Measurements from ENCODE around the gene DNMT3B. TPM values are rescaled to one million over a fixed set of nuclear protein-coding genes. Genes with fewer than 3 reads are reported as not detected.
A peak's percentile ranks its signal among the peaks of the same experiment; 100 is the strongest.

DNMT3B gene
- total and polyA plus RNA-seq, 9 of the 15 experiments (the other 6 are each of a cell fraction or from before 2014, with no cell fraction given) = 9.3 to 74.8 (median 49.1) TPM

DNA sequence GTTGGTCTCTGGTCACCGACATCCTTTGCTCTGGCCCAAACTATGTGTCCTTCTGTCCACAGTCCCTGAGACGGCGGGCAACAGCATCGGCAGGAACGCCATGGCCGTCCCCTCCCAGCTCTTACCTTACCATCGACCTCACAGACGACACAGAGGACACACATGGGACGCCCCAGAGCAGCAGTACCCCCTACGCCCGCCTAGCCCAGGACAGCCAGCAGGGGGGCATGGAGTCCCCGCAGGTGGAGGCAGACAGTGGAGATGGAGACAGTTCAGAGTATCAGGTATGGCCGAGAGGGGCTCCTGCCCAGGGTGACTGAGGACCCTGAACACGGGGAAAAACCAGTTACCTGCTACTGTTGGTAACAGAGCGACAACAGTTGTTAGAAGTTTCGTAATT is 25.0 kb downstream of the DNMT3B start:
- H3K9me3 ChIP-seq (replicated peaks; ENCODE audit: control insufficient read depth, insufficient read depth, low read depth, low read length) = no peaks in the 10 kb centered on the region
- ATAC-seq (no peak), DNase-seq (ENCODE audit: extremely low read depth in 1 of 4, low spot score in 3 of 4) (no peak), FAIRE-seq (no peak)
- ChIA-PET CTCF (ENCODE audit: low intra/inter-chr PET ratio) (no interaction called here), POLR2A (no interaction called here)
- in situ Hi-C loops (cut with MboI) = no loop called here
- H3K4me2 ChIP-seq (ENCODE audit: insufficient read depth, low read length) = no peak overlapping the region
- H3K9ac ChIP-seq (ENCODE audit: insufficient read depth in 1 of 2, low read depth in 2 of 2, low read length in 2 of 2) = no peak overlapping the region
- 87% methylated on average over 9 of the region's 16 CpGs for WGBS (ENCODE audit: insufficient coverage, low coverage, missing lambda C conversion rate)
- peaks cover 6% of the 10 kb centered on the region; the same call in 1 of the 3 replicates for H3K79me2 ChIP-seq (ENCODE audit: control insufficient read depth, insufficient read depth, low read length)
- H3K36me3 ChIP-seq (ENCODE audit: control insufficient read depth, insufficient read depth, low read length) = peaks cover 95% of the 10 kb centered on the region
- TF ChIP-seq HES1 (IDR thresholded peaks at IDR 0.05; ENCODE audit: low read depth) (no peak), POLR2G (IDR thresholded peaks at IDR 0.05; ENCODE audit: low read depth, low read length) (peak; percentile 41; the same call in 1 of the 2 replicates)
- no peaks in the 10 kb centered on the region for H3K4me1 ChIP-seq (replicated peaks in 1 of 2; ENCODE audit: control insufficient read depth in 2 of 2, insufficient read depth in 2 of 2, low read length in 2 of 2)
- H2AFZ ChIP-seq (ENCODE audit: low read depth, low read length) = no peak overlapping the region
- BruUV-seq (replicated peaks) = no TSS peak
- peaks cover 8% of the 10 kb centered on the region; the same call in 1 of the 2 replicates for H4K20me1 ChIP-seq (replicated peaks; ENCODE audit: control insufficient read depth, insufficient read depth, low read length)
- no peak overlapping the region for H3K27ac ChIP-seq (ENCODE audit: extremely low read depth, low read depth, low read length)
- no peak overlapping the region for H3K4me3 ChIP-seq
- H3K27me3 ChIP-seq (ENCODE audit: control insufficient read depth in 2 of 2, insufficient read depth in 2 of 2, low read length in 2 of 2) = no peaks in the 10 kb centered on the region
- intact Hi-C loops (cut with micrococcal nuclease) = no loop called here
- no peaks in the 10 kb centered on the region for H3K9me1 ChIP-seq (ENCODE audit: control insufficient read depth, insufficient read depth, low read length)

- Histone ChIP-seq H4K20me1 (replicated peaks; ENCODE audit: control insufficient read depth, insufficient read depth, low read length) (peaks cover 8% of the 10 kb centered on the region; the same call in 1 of the 2 replicates), H3K36me3 (ENCODE audit: control insufficient read depth, insufficient read depth, low read length) (peaks cover 97% of the 10 kb centered on the region), H3K4me3 (no peak overlapping the region), H3K4me2 (ENCODE audit: insufficient read depth, low read length) (no peak overlapping the region), H3K4me1 (replicated peaks in 1 of 2; ENCODE audit: control insufficient read depth in 2 of 2, insufficient read depth in 2 of 2, low read length in 2 of 2) (no peaks in the 10 kb centered on the region), H3K27me3 (ENCODE audit: control insufficient read depth in 2 of 2, insufficient read depth in 2 of 2, low read length in 2 of 2) (no peaks in the 10 kb centered on the region), H3K27ac (ENCODE audit: extremely low read depth, low read depth, low read length) (no peak overlapping the region), H2AFZ (ENCODE audit: low read depth, low read length) (no peak overlapping the region), H3K79me2 (ENCODE audit: control insufficient read depth, insufficient read depth, low read length) (peaks cover 6% of the 10 kb centered on the region; the same call in 1 of the 3 replicates), H3K9me3 (replicated peaks; ENCODE audit: control insufficient read depth, insufficient read depth, low read depth, low read length) (no peaks in the 10 kb centered on the region), H3K9ac (ENCODE audit: insufficient read depth in 1 of 2, low read depth in 2 of 2, low read length in 2 of 2) (no peak overlapping the region), H3K9me1 (ENCODE audit: control insufficient read depth, insufficient read depth, low read length) (no peaks in the 10 kb centered on the region)
- DNase-seq (ENCODE audit: extremely low read depth in 1 of 4, low spot score in 3 of 4) = peak; percentile 76 to 83 (median 80)
- 64% methylated on average over 6 of the region's 6 CpGs for WGBS (ENCODE audit: insufficient coverage, low coverage, missing lambda C conversion rate)
- in situ Hi-C loops (cut with MboI) (no loop called here), intact Hi-C loops (cut with micrococcal nuclease) (loop anchor here (1.0 to 10.0 kb wide), 2 partner anchors 104 to 305 kb away; no protein-coding TSS in a partner anchor)
- POLR2A ChIA-PET = interaction anchor here (0.7 to 1.3 kb wide), 5 partner anchors 14 to 169 kb away, joined by 3 to 4 read pairs (median 3); no protein-coding TSS in a partner anchor
- no TSS peak for BruUV-seq (replicated peaks)
- peak; percentile 82 for FAIRE-seq
- peak; percentile 97 for ATAC-seq
- CTCF ChIA-PET (ENCODE audit: low intra/inter-chr PET ratio) = interaction anchor here (0.7 to 1.0 kb wide), 2 partner anchors 36 to 156 kb away, joined by 3 read pairs; no protein-coding TSS in a partner anchor
- TF ChIP-seq SIRT6 (IDR thresholded peaks at IDR 0.05; ENCODE audit: low read depth, low read length) (no peak), JUND (IDR thresholded peaks at IDR 0.05; ENCODE audit: borderline replicate concordance, low read depth, low read length) (0 out of 2 replicates have a peak, but pooled peaks have one; percentile 9), JUND (tag; IDR thresholded peaks at IDR 0.05; ENCODE audit: borderline replicate concordance, low read depth, low read length) (no peak)
Observed at GRCh38 chr20:32789896-32790750, 27.9 kb downstream of the DNMT3B start.

Measured in K562 (cell line).